Activated CD4-positive, alpha-beta T cell treated with anti-CD3 and anti-CD28 coated beads for 24 hours (primary cell): Measurements from ENCODE around the gene EID3.
"Not testable (repeated sequence)": the region's sequence is repeated elsewhere in the genome, so short reads cannot be mapped to it uniquely, and the experiment has no call there.

Experiments
- DNase-seq, 2 donors: peaks; one replicate each; pipeline ENCODE4 v3.0.0-alpha.2; 2020; ENCODE audit warnings: low read depth in 2 of 2

EID3 gene

GRCh38 chr12:104290320-104290719 lies 13.2 kb upstream of the EID3 start:
- no peak for DNase-seq

- no peak for DNase-seq
These were observed 12.7 kb upstream of the EID3 start for GRCh38 chr12:104290855-104291254.

- DNase-seq, result no peak
These were observed 11.5 kb upstream of the EID3 start for GRCh38 chr12:104291867-104292524.

- no peak for DNase-seq
These were observed 10.4 kb upstream of the EID3 start for GRCh38 chr12:104292872-104293794.

GRCh38 chr12:104294158-104294859 lies 9.2 kb upstream of the EID3 start:
- DNase-seq, result not testable (repeated sequence)

- no peak for DNase-seq
These were observed 8.4 kb upstream of the EID3 start for GRCh38 chr12:104294927-104295668.

- no peak for DNase-seq
These were observed 7.6 kb upstream of the EID3 start for GRCh38 chr12:104295954-104296353.

GRCh38 chr12:104296718-104297117 lies 6.8 kb upstream of the EID3 start:
- DNase-seq, result no peak

GRCh38 chr12:104297477-104298113 lies 5.9 kb upstream of the EID3 start:
- DNase-seq, result no peak

GRCh38 chr12:104299842-104300481 lies 3.6 kb upstream of the EID3 start:
- no peak for DNase-seq

GRCh38 chr12:104304261-104305009 lies 896 bp downstream of the EID3 start:
- no peak for DNase-seq

GRCh38 chr12:104305349-104305748 lies 1.8 kb downstream of the EID3 start:
- no peak for DNase-seq

GRCh38 chr12:104306376-104306775 lies 2.8 kb downstream of the EID3 start:
- DNase-seq, result no peak

GRCh38 chr12:104306943-104307654 lies 3.6 kb downstream of the EID3 start:
- DNase-seq, result no peak

GRCh38 chr12:104307655-104308000 lies 4.1 kb downstream of the EID3 start:
- no peak for DNase-seq

GRCh38 chr12:104309446-104309993 lies 6.0 kb downstream of the EID3 start:
- DNase-seq, result no peak

- no peak for DNase-seq
These were observed 7.5 kb downstream of the EID3 start for GRCh38 chr12:104310751-104311633.

GRCh38 chr12:104312202-104312601 lies 8.7 kb downstream of the EID3 start:
- no peak for DNase-seq
